Mesenchymal stem cell (in vitro differentiated cells and primary cell): Measurements from ENCODE around the gene XPA.
A peak's percentile ranks its signal among the peaks of the same experiment; 100 is the strongest.

Experiments
- DNase-seq: peaks from one replicate; pipeline ENCODE4 v3.0.0-alpha.2; 2013
- H2AFZ ChIP-seq: one replicate; pipeline ENCODE4 v1.6.1; 2013; ENCODE audit warnings: low read depth, mild to moderate bottlenecking, control low read depth, inconsistent platforms, low read length, moderate library complexity
- H2AK5ac ChIP-seq: 2 replicates; pipeline ENCODE4 v1.6.1; 2013; ENCODE audit warnings: low read length, moderate library complexity, mild to moderate bottlenecking, inconsistent platforms; ENCODE audit not compliant: severe bottlenecking
- H2BK120ac ChIP-seq: one replicate; pipeline ENCODE4 v1.6.1; 2013; ENCODE audit warnings: low read depth, mild to moderate bottlenecking, inconsistent platforms, low read length, moderate library complexity
- H2BK12ac ChIP-seq, 2 experiments: one replicate each; pipeline ENCODE4 v1.6.1; 2013; ENCODE audit warnings: inconsistent platforms in 2 of 2, low read length in 2 of 2, mild to moderate bottlenecking in 2 of 2, moderate library complexity in 2 of 2, control low read depth in 1 of 2
- H2BK15ac ChIP-seq: one replicate; pipeline ENCODE4 v1.6.1; 2013; ENCODE audit warnings: mild to moderate bottlenecking, low read depth, inconsistent platforms; ENCODE audit not compliant: poor library complexity, severe bottlenecking
- H2BK5ac ChIP-seq: 2 replicates; pipeline ENCODE4 v1.6.1; 2013; ENCODE audit warnings: low read depth, mild to moderate bottlenecking, low read length, control low read depth, inconsistent platforms; ENCODE audit not compliant: poor library complexity, severe bottlenecking
- H3K14ac ChIP-seq, 2 experiments: one replicate each; pipeline ENCODE4 v1.6.1; 2013; ENCODE audit warnings: inconsistent platforms in 2 of 2, low read length in 2 of 2, control low read depth in 1 of 2, mild to moderate bottlenecking in 1 of 2, moderate library complexity in 1 of 2
- H3K18ac ChIP-seq, 2 experiments: one replicate each; pipeline ENCODE4 v1.6.1; 2013; ENCODE audit warnings: inconsistent platforms in 2 of 2, low read length in 2 of 2, control low read depth in 1 of 2, low read depth in 1 of 2, mild to moderate bottlenecking in 1 of 2
- H3K23ac ChIP-seq, 2 experiments: one replicate each; pipeline ENCODE4 v1.6.1; 2013; ENCODE audit warnings: inconsistent platforms in 2 of 2, low read length in 2 of 2, mild to moderate bottlenecking in 2 of 2, moderate library complexity in 2 of 2, control low read depth in 1 of 2
- H3K27ac ChIP-seq: 2 replicates; pipeline ENCODE4 v1.5.1; 2013; ENCODE audit warnings: mild to moderate bottlenecking, moderate library complexity, low read length, control low read depth, inconsistent platforms; ENCODE audit not compliant: poor library complexity, severe bottlenecking
- H3K27me3 ChIP-seq, 2 experiments: 2 replicates each; pipeline versions ENCODE4 v1.6.1 to v1.7.0; 2013; ENCODE audit warnings: low read length in 2 of 2, mild to moderate bottlenecking in 2 of 2, moderate library complexity in 2 of 2, control low read depth in 1 of 2, inconsistent platforms in 1 of 2; ENCODE audit not compliant: control insufficient read depth in 1 of 2, insufficient read depth in 1 of 2
- H3K36me3 ChIP-seq, 2 experiments: 2 replicates each; pipeline versions ENCODE4 v1.6.1 to v1.7.0; 2013; ENCODE audit warnings: low read length in 2 of 2, control low read depth in 1 of 2, inconsistent platforms in 1 of 2, low read depth in 1 of 2, mild to moderate bottlenecking in 1 of 2; ENCODE audit not compliant: insufficient read depth in 2 of 2, control insufficient read depth in 1 of 2
- H3K4ac ChIP-seq, 2 experiments: one replicate each; pipeline ENCODE4 v1.6.1; 2013; ENCODE audit warnings: inconsistent platforms in 2 of 2, low read length in 2 of 2, mild to moderate bottlenecking in 2 of 2, moderate library complexity in 2 of 2, control low read depth in 1 of 2, low read depth in 1 of 2
- H3K4me1 ChIP-seq: 2 replicates; pipeline ENCODE4 v1.6.1; 2013; ENCODE audit warnings: low read depth, low read length, control low read depth; ENCODE audit not compliant: control insufficient read depth, insufficient read depth
- H3K4me2 ChIP-seq: 2 replicates; pipeline ENCODE4 v1.6.1; 2013; ENCODE audit warnings: low read length, mild to moderate bottlenecking, inconsistent platforms; ENCODE audit not compliant: poor library complexity, severe bottlenecking
- H3K4me3 ChIP-seq, 2 experiments: 2 replicates each; pipeline versions ENCODE4 v1.5.1 to v1.7.0; 2013; ENCODE audit warnings: low read length in 2 of 2, mild to moderate bottlenecking in 2 of 2, control low read depth in 1 of 2, low read depth in 1 of 2; ENCODE audit not compliant: insufficient read depth in 1 of 2
- H3K79me1 ChIP-seq: replicated peaks from 2 replicates; pipeline ENCODE4 v1.6.1; 2013; ENCODE audit warnings: mild to moderate bottlenecking, control low read depth, low read length, inconsistent platforms; ENCODE audit not compliant: poor library complexity, severe bottlenecking
- H3K9ac ChIP-seq: 2 replicates; pipeline ENCODE4 v1.7.0; 2013; ENCODE audit warnings: mild to moderate bottlenecking, low read length, moderate library complexity
- H3K9me3 ChIP-seq: 2 replicates; pipeline ENCODE4 v1.7.0; 2013; ENCODE audit warnings: mild to moderate bottlenecking, low read length; ENCODE audit not compliant: control insufficient read depth
- H4K8ac ChIP-seq: one replicate; pipeline ENCODE4 v1.6.1; 2013; ENCODE audit warnings: inconsistent platforms, mild to moderate bottlenecking, low read length, moderate library complexity
- H4K91ac ChIP-seq: one replicate; pipeline ENCODE4 v1.6.1; 2013; ENCODE audit warnings: mild to moderate bottlenecking, low read length, inconsistent platforms
- WGBS: methylation state at CpG from one replicate; pipeline ENCODE4 v1.1.7; 2013; ENCODE audit warnings: mixed read lengths; 5-methylcytosine and 5-hydroxymethylcytosine counted together

The XPA gene

GRCh38 chr9:97632248-97632984 lies 64.7 kb downstream of the XPA start:
- Histone ChIP-seq H4K8ac (peak overlapping the region; percentile 90), H2BK12ac (no peak overlapping the region), H3K9ac (peak overlapping the region; percentile 97), H2AK5ac (no peak overlapping the region), H3K79me1 (peaks cover 17% of the 10 kb centered on the region), H4K91ac (peak overlapping the region; percentile 50), H3K27ac (peak overlapping the region; percentile 97), H3K4me3 (peak overlapping the region; percentile 97 to 100), H2BK120ac (no peak overlapping the region), H3K14ac (peak overlapping the region in 1 of 2 experiments; percentile 41), H3K4ac (peak overlapping the region in 1 of 2 experiments; percentile 88), H3K4me1 (peaks cover 10% of the 10 kb centered on the region), H3K4me2 (peak overlapping the region; percentile 91), H3K9me3 (no peaks in the 10 kb centered on the region), H3K36me3 (no peaks in the 10 kb centered on the region), H2BK15ac (peak overlapping the region; percentile 48), H3K27me3 (no peaks in the 10 kb centered on the region), H3K18ac (peak overlapping the region; percentile 65 to 95), H2AFZ (no peak overlapping the region), H3K23ac (peak overlapping the region in 1 of 2 experiments; percentile 79), H2BK5ac (peak overlapping the region; percentile 82)
- DNase-seq = peak; percentile 90
- WGBS = under 1% methylated on average over 27 of the region's 27 CpGs

GRCh38 chr9:97630591-97630990 lies 66.5 kb downstream of the XPA start:
- no peak for DNase-seq
- Histone ChIP-seq H3K9ac (no peak overlapping the region), H2AFZ (no peak overlapping the region), H3K4me2 (no peak overlapping the region), H3K9me3 (no peaks in the 10 kb centered on the region), H3K4me1 (peaks cover 10% of the 10 kb centered on the region), H2BK120ac (no peak overlapping the region), H2BK12ac (no peak overlapping the region), H2AK5ac (no peak overlapping the region), H2BK5ac (no peak overlapping the region), H4K91ac (no peak overlapping the region), H3K36me3 (peaks cover 0 to 4% of the 10 kb centered on the region in 2 experiments), H3K4ac (no peak overlapping the region), H3K4me3 (no peak overlapping the region), H4K8ac (no peak overlapping the region), H3K18ac (no peak overlapping the region), H3K27me3 (no peaks in the 10 kb centered on the region), H3K27ac (no peak overlapping the region), H2BK15ac (no peak overlapping the region), H3K79me1 (peaks cover 22% of the 10 kb centered on the region), H3K14ac (no peak overlapping the region), H3K23ac (no peak overlapping the region)

GRCh38 chr9:97629156-97629555 lies 68.0 kb downstream of the XPA start:
- no peak overlapping the region for H3K27ac ChIP-seq
- no peak overlapping the region for H2BK5ac ChIP-seq
- no peak overlapping the region for H3K4me3 ChIP-seq

GRCh38 chr9:97628668-97629067 lies 68.5 kb downstream of the XPA start:
- no peak overlapping the region for H2BK120ac ChIP-seq
- peaks cover 2 to 23% of the 10 kb centered on the region in 2 experiments for H3K36me3 ChIP-seq
- H3K23ac ChIP-seq = peak overlapping the region in 1 of 2 experiments; percentile 93
- no peak overlapping the region for H3K9ac ChIP-seq
- H3K9me3 ChIP-seq = no peaks in the 10 kb centered on the region
- no peaks in the 10 kb centered on the region for H3K27me3 ChIP-seq
- H4K91ac ChIP-seq = peak overlapping the region; percentile 72
- no peak overlapping the region for H3K4ac ChIP-seq
- no peak overlapping the region for H3K14ac ChIP-seq
- no peak overlapping the region for H3K18ac ChIP-seq
- H2AFZ ChIP-seq = no peak overlapping the region
- peak overlapping the region in 1 of 2 experiments; percentile 31 for H2BK12ac ChIP-seq
- no peak overlapping the region for H3K27ac ChIP-seq
- 96% methylated on average over 3 of the region's 3 CpGs for WGBS
- H3K4me1 ChIP-seq = peaks cover 8% of the 10 kb centered on the region
- H3K4me2 ChIP-seq = no peak overlapping the region
- H2BK15ac ChIP-seq = no peak overlapping the region
- H4K8ac ChIP-seq = no peak overlapping the region
- no peak overlapping the region for H3K4me3 ChIP-seq
- H2BK5ac ChIP-seq = no peak overlapping the region
- H3K79me1 ChIP-seq = peaks cover 30% of the 10 kb centered on the region
- H2AK5ac ChIP-seq = no peak overlapping the region
- DNase-seq = no peak

More at GRCh38 chr9:97629156-97629555, 68.0 kb downstream of the XPA start:
- Histone ChIP-seq H2BK15ac (no peak overlapping the region), H3K4me1 (peaks cover 8% of the 10 kb centered on the region), H2AK5ac (no peak overlapping the region), H3K36me3 (peaks cover 1 to 19% of the 10 kb centered on the region in 2 experiments), H3K4me2 (no peak overlapping the region), H3K14ac (no peak overlapping the region), H2BK120ac (no peak overlapping the region), H3K9me3 (no peaks in the 10 kb centered on the region), H3K4ac (no peak overlapping the region), H2BK12ac (no peak overlapping the region), H4K91ac (no peak overlapping the region), H3K79me1 (peaks cover 27% of the 10 kb centered on the region), H4K8ac (no peak overlapping the region), H3K23ac (no peak overlapping the region), H3K18ac (no peak overlapping the region), H3K9ac (no peak overlapping the region), H2AFZ (no peak overlapping the region), H3K27me3 (no peaks in the 10 kb centered on the region)
- DNase-seq = no peak
